HepG2 (cell line): Measurements from ENCODE around the gene AGRN. TPM values are rescaled to one million over a fixed set of nuclear protein-coding genes. Genes with fewer than 3 reads are reported as not detected.

Experiments used
- AHDC1 ChIP-seq: sonication (generic); formaldehyde crosslinking; IDR thresholded peaks from 2 replicates; pipeline ENCODE4 v1.5.1; 2020; ENCODE audit warnings: mild to moderate bottlenecking, missing genetic modification reagents, borderline replicate concordance
- ARID4A ChIP-seq: sonication (generic); formaldehyde crosslinking; IDR thresholded peaks from 2 replicates; pipeline ENCODE4 v1.5.0; 2020; ENCODE audit warnings: mild to moderate bottlenecking, missing genetic modification reagents, borderline replicate concordance
- ATF1 ChIP-seq: IDR thresholded peaks from 2 replicates; pipeline ENCODE4 v1.6.1; 2016; ENCODE audit warnings: mild to moderate bottlenecking, control low read depth
- CBX2 ChIP-seq, 2 experiments: fragments of 200-600 bp in 1 of 2; sonication (generic); formaldehyde crosslinking in 1 of 2; IDR thresholded peaks; 2 replicates each; pipeline versions ENCODE4 v1.7.0 to v1.8.1; 2018 to 2022; ENCODE audit warnings: low read depth in 2 of 2, low read length in 1 of 2, mild to moderate bottlenecking in 1 of 2, missing genetic modification reagents in 1 of 2
- GATAD2A ChIP-seq: IDR thresholded peaks from 2 replicates; pipeline ENCODE4 v1.6.1; 2016
- IRX3 ChIP-seq: sonication (generic); formaldehyde crosslinking; IDR thresholded peaks from 2 replicates; pipeline ENCODE4 v1.8.1; 2023; ENCODE audit warnings: mild to moderate bottlenecking, low read depth, missing genetic modification reagents, borderline replicate concordance
- NFAT5 ChIP-seq: sonication (generic); formaldehyde crosslinking; IDR thresholded peaks from 2 replicates; pipeline ENCODE4 v1.4.0; 2020; ENCODE audit warnings: missing genetic modification reagents
- NFATC3 ChIP-seq: sonication (generic); formaldehyde crosslinking; IDR thresholded peaks from 2 replicates; pipeline ENCODE4 v1.5.1; 2020; ENCODE audit warnings: mild to moderate bottlenecking, missing genetic modification reagents
- NPAS2 ChIP-seq: sonication (generic); formaldehyde crosslinking; IDR thresholded peaks from 2 replicates; pipeline ENCODE4 v1.8.0; 2022; ENCODE audit warnings: mild to moderate bottlenecking, missing genetic modification reagents, borderline replicate concordance
- RBAK ChIP-seq: sonication (generic); formaldehyde crosslinking; IDR thresholded peaks from 2 replicates; pipeline ENCODE4 v1.5.1; 2020; ENCODE audit warnings: mild to moderate bottlenecking, missing genetic modification reagents
- ZNF354B ChIP-seq: sonication (generic); formaldehyde crosslinking; IDR thresholded peaks from 2 replicates; pipeline ENCODE4 v1.8.0; 2022; ENCODE audit warnings: mild to moderate bottlenecking, missing genetic modification reagents
- ZNF570 ChIP-seq: sonication (generic); formaldehyde crosslinking; IDR thresholded peaks from 2 replicates; pipeline ENCODE4 v1.4.0; 2020; ENCODE audit warnings: mild to moderate bottlenecking, missing genetic modification reagents, borderline replicate concordance
- polyA plus RNA-seq, 8 experiments: library from polyadenylated mRNA; depleted of rRNA in 3 of 8; stranded (reverse) in 7 of 8; unstranded in 1 of 8; fragments of >200 nt; fragmentation: Illumina TruSeq in 4 of 8; extraction: Trizol in 4 of 8; gene quantifications; 2 replicates each; pipeline versions ENCODE4 v1.2.1 to v1.2.3, GENCODE V29; 2011 to 2016; ENCODE audit warnings: low read depth in 4 of 8, missing spikeins in 1 of 8, mixed read lengths in 1 of 8; ENCODE audit not compliant: insufficient read depth in 1 of 8
- total RNA-seq, 5 experiments: library from RNA; depleted of rRNA; stranded (reverse); fragments of >200 nt; fragmentation: Illumina TruSeq; extraction: Trizol; gene quantifications; 2 replicates each; pipeline ENCODE4 v1.2.3, GENCODE V29; 2016; ENCODE audit warnings: low read depth in 1 of 5

AGRN gene
- total and polyA plus RNA-seq, 2 of the 13 experiments (the other 11 are each of a cell fraction or from before 2014, with no cell fraction given) = 29.8 to 65.2 TPM

- TF ChIP-seq CBX2 (IDR thresholded peaks at IDR 0.05; ENCODE audit: low read depth, low read length) (no peak), CBX2 (CRISPR knock-in tag; IDR thresholded peaks at IDR 0.05; ENCODE audit: low read depth) (no peak), ZNF570 (CRISPR knock-in tag) (no peak), RBAK (CRISPR knock-in tag) (no peak), ZNF354B (CRISPR knock-in tag) (no peak), IRX3 (CRISPR knock-in tag) (no peak), NFATC3 (CRISPR knock-in tag) (no peak), AHDC1 (no peak), NPAS2 (CRISPR knock-in tag) (no peak), ARID4A (CRISPR knock-in tag) (peak; percentile 83), ATF1 (CRISPR knock-in tag) (no peak), GATAD2A (CRISPR knock-in tag) (peak; percentile 46; the same call in 1 of the 2 replicates), NFAT5 (CRISPR knock-in tag) (no peak)
These were observed 17.7 kb downstream of the AGRN start (continued) for GRCh38 chr1:1037366-1038327.
